ENCODE results near the gene FOXK2. TPM values are rescaled to one million over a fixed set of nuclear protein-coding genes. Genes with fewer than 3 reads are reported as not detected.

FOXK2 gene
- total and polyA plus RNA-seq, 2 donors (not counting 1 experiment from before 2014, with no cell fraction given) = 19.7 to 62.7 TPM

- intact Hi-C loops (cut with micrococcal nuclease) = loop anchor here (1.0 to 5.0 kb wide), 4 partner anchors 54 to 229 kb away; partner anchors contain the start of genes FN3KRP, HEXD, OGFOD3 and TBCD
- H3K9me3 ChIP-seq (ENCODE audit: control extremely low read depth in 1 of 3, control insufficient read depth in 2 of 3, insufficient read depth in 1 of 3, low read length in 2 of 3) = no peaks in the 10 kb centered on the region
- H3K36me3 ChIP-seq (replicated peaks in 1 of 2; ENCODE audit: control extremely low read depth in 1 of 2, control insufficient read depth in 1 of 2, extremely low read depth in 1 of 2, insufficient read depth in 2 of 2, low read length in 1 of 2) = peaks cover 2 to 15% of the 10 kb centered on the region in 2 experiments
- Mint-ChIP-seq H3K27ac (peak overlapping the region; percentile 80), H3K9me3 (ENCODE audit: insufficient read depth) (no peaks in the 10 kb centered on the region), H3K4me1 (peaks cover 23% of the 10 kb centered on the region), H3K4me3 (peak overlapping the region; percentile 80), H3K27me3 (no peaks in the 10 kb centered on the region)
- peak overlapping the region; percentile 93 for H3K4me2 ChIP-seq (replicated peaks; ENCODE audit: low read depth, low read length, poor library complexity, severe bottlenecking)
- TF ChIP-seq EZH2 (IDR thresholded peaks at IDR 0.05; ENCODE audit: borderline replicate concordance, insufficient read depth, low read depth, low read length, poor library complexity, severe bottlenecking) = no peak
- TF ChIP-seq, protein P1, sequence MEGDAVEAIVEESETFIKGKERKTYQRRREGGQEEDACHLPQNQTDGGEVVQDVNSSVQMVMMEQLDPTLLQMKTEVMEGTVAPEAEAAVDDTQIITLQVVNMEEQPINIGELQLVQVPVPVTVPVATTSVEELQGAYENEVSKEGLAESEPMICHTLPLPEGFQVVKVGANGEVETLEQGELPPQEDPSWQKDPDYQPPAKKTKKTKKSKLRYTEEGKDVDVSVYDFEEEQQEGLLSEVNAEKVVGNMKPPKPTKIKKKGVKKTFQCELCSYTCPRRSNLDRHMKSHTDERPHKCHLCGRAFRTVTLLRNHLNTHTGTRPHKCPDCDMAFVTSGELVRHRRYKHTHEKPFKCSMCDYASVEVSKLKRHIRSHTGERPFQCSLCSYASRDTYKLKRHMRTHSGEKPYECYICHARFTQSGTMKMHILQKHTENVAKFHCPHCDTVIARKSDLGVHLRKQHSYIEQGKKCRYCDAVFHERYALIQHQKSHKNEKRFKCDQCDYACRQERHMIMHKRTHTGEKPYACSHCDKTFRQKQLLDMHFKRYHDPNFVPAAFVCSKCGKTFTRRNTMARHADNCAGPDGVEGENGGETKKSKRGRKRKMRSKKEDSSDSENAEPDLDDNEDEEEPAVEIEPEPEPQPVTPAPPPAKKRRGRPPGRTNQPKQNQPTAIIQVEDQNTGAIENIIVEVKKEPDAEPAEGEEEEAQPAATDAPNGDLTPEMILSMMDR (IDR thresholded peaks at IDR 0.05) = no peak
- WGBS (ENCODE audit: insufficient coverage) = under 1% methylated on average over 52 of the region's 54 CpGs
- peak; percentile 72 for DNase-seq
- H3K4me1 ChIP-seq (ENCODE audit: control insufficient read depth in 2 of 2, insufficient read depth in 2 of 2, low read length in 2 of 2) = peaks cover 15 to 20% of the 10 kb centered on the region in 2 donors
- peak overlapping the region; percentile 83 to 89 for H3K27ac ChIP-seq (ENCODE audit: low read length in 2 of 2)
- ChIA-PET CTCF (interaction anchor here (1.1 kb wide), 1 partner anchor 48 kb away, joined by 3 read pairs; no protein-coding TSS in a partner anchor), POLR2A (no interaction called here)
- H3K27me3 ChIP-seq (replicated peaks in 1 of 4; ENCODE audit: control extremely low read depth in 1 of 4, control insufficient read depth in 3 of 4, insufficient read depth in 4 of 4, low read length in 3 of 4) = no peaks in the 10 kb centered on the region
- peaks cover 48% of the 10 kb centered on the region for H3K79me2 ChIP-seq (ENCODE audit: control insufficient read depth, insufficient read depth, low read length)
- H2AFZ ChIP-seq (ENCODE audit: insufficient read depth, low read depth, low read length, poor library complexity, severe bottlenecking) = peak overlapping the region; percentile 48
- H3K9ac ChIP-seq (ENCODE audit: low read length) = peak overlapping the region; percentile 70
- peak overlapping the region; percentile 27 to 85 (median 75) for H3K4me3 ChIP-seq (ENCODE audit: control extremely low read depth in 1 of 5, extremely low read depth in 1 of 5, insufficient read depth in 1 of 5, low read depth in 2 of 5, low read length in 4 of 5)
- ATAC-seq (ENCODE audit: low read depth) = peak; percentile 10
- peaks cover 56% of the 10 kb centered on the region for H4K20me1 ChIP-seq (ENCODE audit: control insufficient read depth, insufficient read depth, low read length, poor library complexity, severe bottlenecking)
Observed at GRCh38 chr17:82647593-82648164, 128.1 kb downstream of the FOXK2 start.

DNA sequence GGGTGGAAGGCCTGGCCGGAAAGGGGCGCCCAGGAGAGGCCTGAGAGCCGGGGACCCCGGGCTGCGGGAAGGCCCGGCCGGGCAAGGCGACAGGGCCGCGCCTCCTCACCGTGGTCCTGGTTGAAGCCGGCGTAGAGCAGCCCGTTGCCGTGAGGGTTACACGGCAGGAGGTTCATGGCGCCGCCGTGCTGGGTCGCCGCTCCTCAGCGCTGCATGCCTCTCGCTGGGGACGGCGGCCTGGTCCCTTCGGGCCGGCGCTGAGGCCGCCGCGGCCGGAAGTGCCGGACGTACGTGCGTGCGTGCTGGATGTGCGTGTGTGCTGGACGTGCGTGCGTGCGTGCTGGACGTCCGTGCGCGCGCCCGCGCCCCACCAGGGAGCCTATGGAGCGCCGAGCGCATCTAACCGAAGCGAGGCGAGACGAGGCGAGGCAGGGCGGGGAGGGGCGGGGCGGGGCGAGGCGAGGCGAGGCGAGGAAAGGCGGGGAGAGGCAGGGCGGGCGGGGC lies 128.7 kb downstream of the FOXK2 start, which contains the start of gene WDR45B:
Gene WDR45B (minus strand): TSS at position 280 of the 504 bp plus-strand sequence. CDS start 104 bp downstream, at position 176.
- peak within 1 kb of the TSS; percentile 97 for H3K27ac Mint-ChIP-seq
- ChIA-PET CTCF (no interaction called here), POLR2A (no interaction called here)
- no peaks in the 10 kb centered on the region for H3K27me3 Mint-ChIP-seq
- DNase-seq = peak; percentile 96
- intact Hi-C loops (cut with micrococcal nuclease) = loop anchor here (1.0 to 5.0 kb wide), 4 partner anchors 55 to 229 kb away; partner anchors contain the start of genes FN3KRP, HEXD, OGFOD3 and TBCD
- peaks cover 51% of the 10 kb centered on the region for H4K20me1 ChIP-seq (ENCODE audit: control insufficient read depth, insufficient read depth, low read length, poor library complexity, severe bottlenecking)
- ATAC-seq (ENCODE audit: low read depth) = peak; percentile 89
- peaks cover 0 to 10% of the 10 kb centered on the region in 2 experiments for H3K36me3 ChIP-seq (replicated peaks in 1 of 2; ENCODE audit: control extremely low read depth in 1 of 2, control insufficient read depth in 1 of 2, extremely low read depth in 1 of 2, insufficient read depth in 2 of 2, low read length in 1 of 2)
- no peaks in the 10 kb centered on the region for H3K9me3 ChIP-seq (ENCODE audit: control extremely low read depth in 1 of 3, control insufficient read depth in 2 of 3, insufficient read depth in 1 of 3, low read length in 2 of 3)
- H3K9me3 Mint-ChIP-seq (ENCODE audit: insufficient read depth) = no peaks in the 10 kb centered on the region
- peaks cover 15 to 20% of the 10 kb centered on the region in 2 donors for H3K4me1 ChIP-seq (ENCODE audit: control insufficient read depth in 2 of 2, insufficient read depth in 2 of 2, low read length in 2 of 2)
- peak within 1 kb of the TSS; percentile 83 to 89 for H3K27ac ChIP-seq (ENCODE audit: low read length in 2 of 2)
- peaks cover 43% of the 10 kb centered on the region for H3K79me2 ChIP-seq (ENCODE audit: control insufficient read depth, insufficient read depth, low read length)
- no peak for TF ChIP-seq EZH2 (IDR thresholded peaks at IDR 0.05; ENCODE audit: borderline replicate concordance, insufficient read depth, low read depth, low read length, poor library complexity, severe bottlenecking)
- TF ChIP-seq, protein P1 (IDR thresholded peaks at IDR 0.05) = no peak
- peak within 1 kb of the TSS; percentile 48 for H2AFZ ChIP-seq (ENCODE audit: insufficient read depth, low read depth, low read length, poor library complexity, severe bottlenecking)
- H3K4me3 ChIP-seq (ENCODE audit: control extremely low read depth in 1 of 5, extremely low read depth in 1 of 5, insufficient read depth in 1 of 5, low read depth in 2 of 5, low read length in 4 of 5) = peak within 1 kb of the TSS; percentile 41 to 85 (median 75)
- H3K4me3 Mint-ChIP-seq = peak within 1 kb of the TSS; percentile 92
- H3K4me2 ChIP-seq (replicated peaks; ENCODE audit: low read depth, low read length, poor library complexity, severe bottlenecking) = peak within 1 kb of the TSS; percentile 93
- no peaks in the 10 kb centered on the region for H3K27me3 ChIP-seq (replicated peaks in 1 of 4; ENCODE audit: control extremely low read depth in 1 of 4, control insufficient read depth in 3 of 4, insufficient read depth in 4 of 4, low read length in 3 of 4)
- under 1% methylated on average over 49 of the region's 67 CpGs for WGBS (ENCODE audit: insufficient coverage)
- peak within 1 kb of the TSS; percentile 70 for H3K9ac ChIP-seq (ENCODE audit: low read length)
- H3K4me1 Mint-ChIP-seq = peaks cover 23% of the 10 kb centered on the region

Data from B cell (primary cell).